ENCODE results near the gene AP3S1.
"Not testable (repeated sequence)": the region's sequence is repeated elsewhere in the genome, so short reads cannot be mapped to it uniquely, and the experiment has no call there.

- not testable (repeated sequence) for TF ChIP-seq POLR2AphosphoS5, EP300 (IDR thresholded peaks at IDR 0.05)
Observed at GRCh38 chr5:115824983-115825382, 16.8 kb upstream of the AP3S1 start.

Measured in upper lobe of left lung (tissue), 4 donors.